GM21737 (cell line): Measurements from ENCODE around the gene KMT2C.
A peak's percentile ranks its signal among the peaks of the same experiment; 100 is the strongest.
"Not testable (repeated sequence)": the region's sequence is repeated elsewhere in the genome, so short reads cannot be mapped to it uniquely, and the experiment has no call there.

Source experiments
- ATAC-seq: cut with Tn5 transposase; IDR thresholded peaks from one replicate; pipeline ENCODE4 v1.9.1; 2021; ENCODE audit warnings: mild to moderate bottlenecking, moderate library complexity; ENCODE audit not compliant: unreplicated experiment

The KMT2C gene

GRCh38 chr7:152435384-152436110 lies at the start of gene KMT2C:
KMT2C (minus strand) TSS chr7:152436003; CDS start chr7:152435786, 217 bp downstream.
- ATAC-seq = no peak

DNA sequence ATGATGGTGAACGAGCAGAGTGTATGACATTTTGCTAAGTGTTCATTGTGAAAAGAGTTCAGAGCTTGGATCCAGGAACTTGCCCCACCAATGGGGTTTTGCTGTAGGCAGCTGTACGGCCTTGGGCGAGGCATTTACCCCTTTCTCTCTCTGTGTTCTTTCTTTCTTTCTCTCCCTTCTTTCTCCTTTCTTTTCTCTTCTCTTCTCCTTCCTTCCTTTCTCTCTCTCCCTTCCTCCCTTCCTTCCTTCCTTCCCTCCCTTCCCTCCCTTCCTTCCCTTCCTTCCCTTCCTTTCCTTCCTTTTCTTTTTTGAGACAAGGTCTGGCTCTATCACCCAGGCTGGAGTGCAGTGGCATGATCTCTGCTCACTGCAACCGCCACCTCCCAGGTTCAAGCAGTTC lies 45.3 kb upstream of the KMT2C start:
- no peak for ATAC-seq

GRCh38 chr7:152480664-152481063 lies 44.9 kb upstream of the KMT2C start:
- no peak for ATAC-seq

DNA sequence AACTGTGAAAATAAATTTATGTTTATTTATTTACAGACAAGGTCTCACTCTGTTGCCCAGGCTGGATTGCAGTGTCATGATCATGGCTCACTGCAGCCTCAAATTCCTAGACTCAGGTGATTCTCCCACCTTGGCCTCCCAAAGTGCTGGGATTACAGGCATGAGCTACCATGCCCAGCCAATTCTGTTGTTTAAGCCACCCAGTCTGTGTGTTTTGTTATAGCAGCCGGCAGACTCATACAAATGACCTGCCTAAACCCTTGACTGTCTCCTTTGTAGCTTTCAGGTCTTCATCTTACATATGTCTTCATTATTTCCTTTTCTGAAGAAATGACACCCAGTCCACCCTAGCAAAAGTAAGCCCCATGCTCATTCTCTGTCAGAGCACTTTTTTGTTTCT lies 43.8 kb upstream of the KMT2C start:
- ATAC-seq = no peak

- ATAC-seq = no peak
These were observed 42.3 kb upstream of the KMT2C start for GRCh38 chr7:152478140-152478539.

- no peak for ATAC-seq
These were observed 41.3 kb upstream of the KMT2C start for GRCh38 chr7:152477079-152477478.

DNA sequence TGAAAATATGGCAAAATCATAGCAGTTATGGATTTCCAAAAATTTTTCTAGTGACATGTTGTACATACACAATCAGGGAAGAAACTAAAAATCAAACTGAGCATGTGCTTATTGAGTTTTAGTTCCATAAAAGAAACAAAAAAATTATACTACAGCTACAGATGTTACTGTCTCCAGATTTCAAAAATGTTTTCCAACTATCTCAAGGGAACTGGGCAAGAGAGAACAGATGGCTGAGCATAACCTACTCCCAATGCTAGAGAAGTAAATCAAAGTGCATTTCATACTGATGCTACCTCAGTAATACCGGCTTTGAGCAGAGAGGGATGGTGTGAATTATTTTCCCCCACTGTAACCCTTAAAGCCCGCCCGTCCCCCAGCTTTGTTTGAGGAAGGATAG lies 40.7 kb upstream of the KMT2C start:
- ATAC-seq = no peak

GRCh38 chr7:152471023-152471620 lies 35.3 kb upstream of the KMT2C start:
- ATAC-seq = not testable (repeated sequence)

DNA sequence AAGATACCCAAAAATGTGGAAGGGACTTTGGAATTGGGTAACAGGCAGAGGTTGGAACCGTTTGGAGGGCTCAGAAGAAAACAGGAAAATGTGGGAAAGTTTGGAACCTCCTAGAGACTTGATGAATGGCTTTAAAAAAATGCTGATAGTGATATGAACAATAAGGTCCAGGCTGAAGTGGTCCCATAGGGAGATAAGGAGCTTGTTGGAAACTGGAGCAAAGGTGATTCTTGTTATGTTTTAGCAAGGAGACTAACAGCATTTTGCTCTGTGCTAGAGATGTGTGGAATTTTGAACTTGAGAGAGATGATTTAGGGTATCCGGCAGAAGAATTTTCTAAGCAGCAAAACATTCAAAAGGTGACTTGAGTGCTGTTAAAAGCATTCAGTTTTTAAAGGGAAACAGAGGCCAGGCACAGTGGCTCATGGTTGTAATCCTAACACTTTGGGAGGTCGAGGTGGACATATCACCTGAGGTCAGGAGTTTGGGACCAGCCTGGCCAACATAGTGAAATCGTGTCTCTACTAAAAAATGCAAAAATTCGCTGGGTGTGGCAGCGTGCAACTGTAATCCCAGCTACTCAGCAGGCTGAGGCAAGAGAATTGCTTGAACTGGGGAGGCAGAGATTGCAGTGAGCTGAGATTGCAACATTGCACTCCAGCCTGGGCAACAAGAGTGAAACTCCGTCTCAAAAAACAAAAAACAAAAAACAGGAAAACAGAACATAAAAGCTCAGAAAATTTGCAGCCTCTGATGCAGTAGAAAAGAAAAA lies 34.6 kb upstream of the KMT2C start:
- not testable (repeated sequence) for ATAC-seq

- not testable (repeated sequence) for ATAC-seq
These were observed 33.8 kb upstream of the KMT2C start for GRCh38 chr7:152469576-152469975.

DNA sequence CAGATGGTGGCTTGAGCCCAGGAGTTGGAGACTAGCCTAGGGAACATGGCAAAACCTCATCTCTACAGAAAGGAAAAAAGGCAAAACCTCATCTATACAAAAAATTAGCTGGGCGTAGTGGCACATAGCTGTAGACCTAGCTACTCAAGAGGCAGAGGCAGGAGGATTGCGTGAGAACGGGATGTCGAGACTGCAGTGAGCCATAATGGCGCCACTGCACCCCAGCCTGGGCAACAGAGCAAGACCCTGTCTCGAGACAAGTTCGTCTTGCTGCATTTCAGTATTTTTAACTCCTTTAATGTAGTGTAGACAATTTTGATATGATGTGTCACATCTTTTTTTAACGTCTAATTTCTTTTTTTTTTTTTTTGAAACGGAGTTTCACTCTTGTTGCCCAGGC lies 31.4 kb upstream of the KMT2C start:
- ATAC-seq = no peak

GRCh38 chr7:152465119-152465387 lies 29.2 kb upstream of the KMT2C start:
- no peak for ATAC-seq

GRCh38 chr7:152464312-152465118 lies 28.7 kb upstream of the KMT2C start:
- peak; percentile 33 for ATAC-seq

- ATAC-seq = peak; percentile 90
These were observed 28.0 kb upstream of the KMT2C start for GRCh38 chr7:152463709-152464311.

- ATAC-seq = peak; percentile 15
These were observed 27.3 kb upstream of the KMT2C start for GRCh38 chr7:152462995-152463708.

DNA sequence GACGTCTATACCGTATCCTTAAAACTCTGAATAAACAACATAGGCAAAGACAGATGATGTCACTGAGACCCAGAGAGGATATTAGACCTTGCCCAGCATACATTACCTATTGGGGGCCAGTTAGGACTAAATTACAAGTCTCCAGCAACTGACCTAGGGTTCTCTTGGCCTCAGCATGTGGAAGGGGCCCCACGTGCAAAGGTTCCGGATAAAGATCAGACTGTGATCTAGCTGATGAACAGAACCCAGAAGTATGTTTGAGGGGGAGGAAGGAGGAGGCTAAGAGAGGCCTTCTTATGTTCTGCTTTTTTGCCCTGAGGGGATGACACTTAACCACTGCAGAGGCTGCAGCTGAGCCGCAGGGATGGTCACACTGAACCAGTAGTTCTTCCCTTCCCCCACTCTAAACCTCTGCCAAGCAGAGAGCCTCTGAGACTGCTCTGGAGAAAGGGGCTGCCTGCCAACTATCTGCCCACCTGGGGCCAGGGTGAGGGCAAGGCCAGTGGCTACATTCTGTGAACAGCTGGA lies 24.0 kb upstream of the KMT2C start:
- ATAC-seq = no peak

GRCh38 chr7:152451356-152451755 lies 15.6 kb upstream of the KMT2C start:
- ATAC-seq = no peak

GRCh38 chr7:152445386-152446008 lies 9.7 kb upstream of the KMT2C start:
- not testable (repeated sequence) for ATAC-seq

DNA sequence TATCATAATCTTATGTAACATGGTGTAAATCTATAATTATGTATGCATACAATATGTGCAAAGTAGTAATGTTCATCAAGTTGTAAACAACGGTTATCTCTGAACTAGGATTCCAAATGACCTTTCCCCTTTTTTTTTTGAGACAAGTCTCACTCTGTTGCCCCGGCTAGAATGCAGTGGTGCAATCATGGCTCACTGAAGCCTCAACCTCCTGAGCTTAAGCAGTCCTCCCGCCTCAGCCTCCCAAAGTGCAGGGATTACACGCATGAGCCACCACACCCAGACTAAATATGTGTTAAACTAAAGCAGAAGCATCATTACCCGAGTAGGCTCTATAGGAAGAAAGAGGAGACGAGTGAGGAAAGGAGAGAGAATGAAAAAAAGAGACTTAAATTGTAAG lies 7.8 kb upstream of the KMT2C start:
- ATAC-seq = no peak
